Testis (tissue), 3 donors: Measurements from ENCODE around the gene NOX3. TPM values are rescaled to one million over a fixed set of nuclear protein-coding genes. Genes with fewer than 3 reads are reported as not detected.

Experiments
- DNase-seq: peaks from one replicate; pipeline ENCODE4 v3.0.0-alpha.2; 2019
- H3K27ac ChIP-seq, 2 donors: fragments of 200-600 bp; sonication (generic); one replicate each; pipeline ENCODE4 v1.5.1; 2019
- H3K27me3 ChIP-seq: fragments of 200-600 bp; sonication (generic); one replicate; pipeline ENCODE4 v1.5.1; 2019
- H3K36me3 ChIP-seq: fragments of 200-600 bp; sonication (generic); one replicate; pipeline ENCODE4 v1.5.1; 2017; ENCODE audit warnings: low read depth; ENCODE audit errors: missing control alignments
- H3K4me1 ChIP-seq: fragments of 200-600 bp; sonication (generic); one replicate; pipeline ENCODE4 v1.5.1; 2019
- H3K4me3 ChIP-seq, 2 donors: fragments of 200-600 bp; sonication (generic); one replicate each; pipeline ENCODE4 v1.5.1; 2017 to 2019
- H3K9me3 ChIP-seq: fragments of 200-600 bp; sonication (generic); one replicate; pipeline ENCODE4 v1.5.1; 2017
- CTCF ChIP-seq, 3 experiments: fragments of 450-650 bp in 2 of 3; fragments of 200-600 bp in 1 of 3; sonication (generic) in 1 of 3; IDR thresholded peaks; one replicate each; pipeline ENCODE4 v1.5.1; 2016 to 2019; ENCODE audit warnings: antibody characterized with exemption in 3 of 3, mild to moderate bottlenecking in 2 of 3, moderate library complexity in 1 of 3
- POLR2A ChIP-seq: fragments of 450-650 bp; IDR thresholded peaks from one replicate; pipeline ENCODE4 v1.6.1; 2017; ENCODE audit warnings: antibody characterized with exemption, mild to moderate bottlenecking, moderate library complexity
- WGBS, 2 donors: methylation state at CpG; one replicate each; pipeline ENCODE4 v1.1.5; 2018; 5-methylcytosine and 5-hydroxymethylcytosine counted together
- intact Hi-C: fragments of 100-400 bp; cut with DNase I; formaldehyde crosslinking; loops from one replicate; pipeline ENCODE4 v1.15.1; 2023; ENCODE audit warnings: low total_unique reads
- polyA plus RNA-seq: library from polyadenylated mRNA; stranded (reverse); fragments of 350-450 nt; fragmentation: Illumina TruSeq; extraction: RNeasy Lipid Tissue Mini Kit (QIAGEN cat#74804); gene quantifications from one replicate; pipeline ENCODE4 v1.2.3, GENCODE V29; 2014; ENCODE audit warnings: low read depth, low replicate concordance; ENCODE audit not compliant: insufficient read depth
- total RNA-seq, 2 donors: library from RNA; depleted of rRNA; stranded (reverse); fragments of >200 nt; gene quantifications; one replicate each; pipeline ENCODE4 v1.2.3, GENCODE V29; 2016

NOX3 gene
- total and polyA plus RNA-seq, 3 donors from 2014 or later = not detected

- TF ChIP-seq CTCF (IDR thresholded peaks at IDR 0.05) (no peak), POLR2A (no peak)
- no peaks in the 10 kb centered on the region for H3K36me3 ChIP-seq
- intact Hi-C loops = no loop called here
- no peak overlapping the region for H3K27ac ChIP-seq
- H3K4me1 ChIP-seq = no peaks in the 10 kb centered on the region
- DNase-seq = no peak
- H3K4me3 ChIP-seq = no peak overlapping the region
- H3K9me3 ChIP-seq = no peaks in the 10 kb centered on the region
- H3K27me3 ChIP-seq = no peaks in the 10 kb centered on the region
- whole genome bisulfite sequencing, 2 donors = 94 to 100% methylated on average over 3 of the region's 3 CpGs
Measured at GRCh38 chr6:155426408-155426945, 29.2 kb downstream of the NOX3 start.

- Histone ChIP-seq H3K9me3 (no peaks in the 10 kb centered on the region), H3K36me3 (no peaks in the 10 kb centered on the region), H3K27me3 (no peaks in the 10 kb centered on the region), H3K4me1 (no peaks in the 10 kb centered on the region), H3K4me3 (no peak overlapping the region), H3K27ac (no peak overlapping the region)
- WGBS, 2 donors = 89 to 92% methylated on average over 2 of the region's 2 CpGs
- intact Hi-C loops = no loop called here
- TF ChIP-seq POLR2A (no peak), CTCF (IDR thresholded peaks at IDR 0.05) (no peak)
- DNase-seq = no peak
Measured at GRCh38 chr6:155424181-155424580, 31.5 kb downstream of the NOX3 start.

- no peak for TF ChIP-seq POLR2A
- TF ChIP-seq CTCF (IDR thresholded peaks at IDR 0.05) = no peak
- 83 to 91% methylated on average over 10 of the region's 10 CpGs for WGBS, 2 donors
- intact Hi-C loops = no loop called here
Measured at GRCh38 chr6:155422635-155423034, 33.0 kb downstream of the NOX3 start.

DNA sequence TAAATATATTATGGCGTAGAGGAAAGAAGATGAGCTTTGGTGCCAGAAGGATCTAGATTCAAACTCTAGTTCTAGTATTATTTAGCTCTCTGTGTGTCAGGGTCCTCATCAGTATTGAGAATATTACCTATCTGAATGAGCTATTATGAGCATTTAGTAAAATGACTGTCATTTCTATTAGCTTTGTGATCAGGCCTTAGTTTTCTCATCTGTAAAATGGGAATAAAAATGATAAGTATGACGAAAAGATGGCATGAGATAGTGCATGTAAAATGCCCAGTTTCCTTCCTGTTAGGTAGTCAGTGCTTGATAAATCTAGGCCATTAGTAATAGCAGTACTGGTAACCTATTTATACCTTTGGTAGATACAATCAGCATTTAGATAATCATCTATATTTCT is 35.1 kb downstream of the NOX3 start:
- Histone ChIP-seq H3K4me3 (no peak overlapping the region), H3K4me1 (peaks cover 10% of the 10 kb centered on the region), H3K27me3 (no peaks in the 10 kb centered on the region), H3K36me3 (no peaks in the 10 kb centered on the region), H3K27ac (no peak overlapping the region), H3K9me3 (no peaks in the 10 kb centered on the region)
- no peak for DNase-seq
- TF ChIP-seq POLR2A (no peak), CTCF (IDR thresholded peaks at IDR 0.05) (no peak)
- intact Hi-C loops = no loop called here
- 92 to 97% methylated on average over 2 of the region's 2 CpGs for WGBS, 2 donors

More at GRCh38 chr6:155422635-155423034, 33.0 kb downstream of the NOX3 start:
- no peak overlapping the region for H3K27ac ChIP-seq
- no peak for DNase-seq
- H3K4me3 ChIP-seq = no peak overlapping the region
- H3K36me3 ChIP-seq = no peaks in the 10 kb centered on the region
- H3K27me3 ChIP-seq = no peaks in the 10 kb centered on the region
- no peaks in the 10 kb centered on the region for H3K9me3 ChIP-seq
- peaks cover 9% of the 10 kb centered on the region for H3K4me1 ChIP-seq

DNA sequence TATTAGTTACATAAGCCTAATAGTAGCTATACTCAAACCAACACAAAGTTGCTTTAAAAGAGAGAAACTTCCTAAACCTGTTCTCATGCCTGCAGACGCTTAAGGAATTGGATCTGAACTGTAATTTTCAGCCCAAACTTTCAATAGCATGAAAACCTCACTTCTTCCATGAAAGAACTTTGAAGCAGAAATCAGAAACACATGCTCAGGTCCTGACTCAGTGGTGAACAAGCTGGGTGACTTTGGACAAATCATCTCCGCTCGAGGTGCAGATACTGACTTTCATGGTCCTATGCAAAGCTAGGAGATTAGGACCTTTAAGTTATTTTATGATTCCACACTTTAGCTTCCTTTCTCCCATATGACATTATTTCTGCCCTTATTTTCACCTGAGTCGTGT is 36.5 kb downstream of the NOX3 start:
- intact Hi-C loops = no loop called here
- 89 to 92% methylated on average over 4 of the region's 4 CpGs for WGBS, 2 donors

More for the DNA sequence above, 36.5 kb downstream of the NOX3 start:
- Histone ChIP-seq H3K27me3 (no peaks in the 10 kb centered on the region), H3K4me3 (no peak overlapping the region), H3K27ac (no peak overlapping the region), H3K9me3 (no peaks in the 10 kb centered on the region), H3K36me3 (no peaks in the 10 kb centered on the region), H3K4me1 (peaks cover 10% of the 10 kb centered on the region)
- DNase-seq = no peak
- TF ChIP-seq CTCF (IDR thresholded peaks at IDR 0.05) = no peak
- TF ChIP-seq POLR2A = no peak
